Prostate gland (tissue), 2 donors: ENCODE data around the gene CERCAM. TPM values are rescaled to one million over a fixed set of nuclear protein-coding genes. Genes with fewer than 3 reads are reported as not detected.

ENCODE experiments used
- DNase-seq: peaks from one replicate; pipeline ENCODE4 v3.0.0-alpha.2; 2019; ENCODE audit warnings: low spot score
- H3K27ac ChIP-seq, 2 donors: fragments of 200-600 bp; sonication (generic); 2 replicates each; pipeline ENCODE4 v1.5.1; 2017 to 2019
- H3K27me3 ChIP-seq: fragments of 200-600 bp; sonication (generic); replicated peaks from 2 replicates; pipeline ENCODE4 v1.5.1; 2019; ENCODE audit not compliant: insufficient read depth
- H3K36me3 ChIP-seq, 2 donors: fragments of 200-600 bp; sonication (generic); 1 replicate in 1 of 2; 2 replicates in 1 of 2; pipeline versions ENCODE4 v1.5.1 to v1.8.1; 2017 to 2019
- H3K4me1 ChIP-seq: fragments of 200-600 bp; sonication (generic); replicated peaks from 2 replicates; pipeline ENCODE4 v1.5.1; 2019
- H3K4me3 ChIP-seq, 2 donors: fragments of 200-600 bp; sonication (generic); 2 replicates each; pipeline ENCODE4 v1.5.1; 2017 to 2019
- H3K9me3 ChIP-seq: fragments of 200-600 bp; sonication (generic); 2 replicates; pipeline ENCODE4 v1.5.1; 2017
- CTCF ChIP-seq, 4 experiments: fragments of 200-600 bp in 2 of 4; fragments of 450-650 bp in 2 of 4; sonication (generic) in 2 of 4; IDR thresholded peaks; 1 replicate in 3 of 4; 2 replicates in 1 of 4; pipeline ENCODE4 v1.5.1; 2016 to 2019; ENCODE audit warnings: antibody characterized with exemption in 4 of 4, mild to moderate bottlenecking in 2 of 4, moderate library complexity in 2 of 4
- POLR2A ChIP-seq: fragments of 450-650 bp; IDR thresholded peaks from one replicate; pipeline ENCODE4 v1.6.1; 2016; ENCODE audit warnings: antibody characterized with exemption, mild to moderate bottlenecking
- POLR2AphosphoS5 ChIP-seq: sonication (generic); formaldehyde crosslinking; IDR thresholded peaks from one replicate; pipeline ENCODE4 v1.6.1; 2017; ENCODE audit warnings: antibody characterized with exemption
- WGBS: methylation state at CpG from one replicate; pipeline ENCODE4 v1.1.5; 2018; 5-methylcytosine and 5-hydroxymethylcytosine counted together
- intact Hi-C: fragments of 100-400 bp; cut with DNase I; formaldehyde crosslinking; loops from one replicate; pipeline ENCODE4 v1.14.2; 2022
- total RNA-seq, 2 donors: library from RNA; depleted of rRNA; stranded (reverse); fragments of >200 nt; gene quantifications; one replicate each; pipeline ENCODE4 v1.1.0, GENCODE V29; 2016

Gene CERCAM
- total RNA-seq, 2 donors from 2014 or later = 25.3 to 30.5 TPM

- no peak for DNase-seq
- H3K4me3 ChIP-seq = no peak overlapping the region
- TF ChIP-seq POLR2AphosphoS5 (no peak), CTCF (IDR thresholded peaks at IDR 0.05) (no peak), POLR2A (no peak)
- no peaks in the 10 kb centered on the region for H3K27me3 ChIP-seq
- H3K9me3 ChIP-seq = no peaks in the 10 kb centered on the region
- H3K27ac ChIP-seq = no peak overlapping the region
- no peaks in the 10 kb centered on the region for H3K36me3 ChIP-seq
- H3K4me1 ChIP-seq = no peaks in the 10 kb centered on the region
- intact Hi-C loops = no loop called here
- 71% methylated on average over 5 of the region's 5 CpGs for WGBS
Measured at GRCh38 chr9:128404560-128404959, 16.1 kb upstream of the CERCAM start.

GRCh38 chr9:128405077-128405779 is 15.4 kb upstream of the CERCAM start:
- no peak overlapping the region for H3K4me3 ChIP-seq
- no peak overlapping the region for H3K27ac ChIP-seq
- no peak for DNase-seq
- no peaks in the 10 kb centered on the region for H3K9me3 ChIP-seq
- 61% methylated on average over 20 of the region's 20 CpGs for WGBS
- no peaks in the 10 kb centered on the region for H3K36me3 ChIP-seq
- H3K27me3 ChIP-seq = no peaks in the 10 kb centered on the region
- intact Hi-C loops = no loop called here
- H3K4me1 ChIP-seq = no peaks in the 10 kb centered on the region
- TF ChIP-seq CTCF (IDR thresholded peaks at IDR 0.05) = no peak
- TF ChIP-seq POLR2AphosphoS5 = no peak
- no peak for TF ChIP-seq POLR2A

- Histone ChIP-seq H3K27me3 (no peaks in the 10 kb centered on the region), H3K9me3 (no peaks in the 10 kb centered on the region), H3K4me3 (no peak overlapping the region), H3K27ac (no peak overlapping the region), H3K4me1 (no peaks in the 10 kb centered on the region), H3K36me3 (no peaks in the 10 kb centered on the region)
- no peak for DNase-seq
- no peak for TF ChIP-seq POLR2AphosphoS5
- no peak for TF ChIP-seq CTCF (IDR thresholded peaks at IDR 0.05)
- no peak for TF ChIP-seq POLR2A
- WGBS = 67% methylated on average over 7 of the region's 7 CpGs
- intact Hi-C loops = no loop called here
Measured at GRCh38 chr9:128405780-128406171, 14.9 kb upstream of the CERCAM start.

- no peaks in the 10 kb centered on the region for H3K4me1 ChIP-seq
- H3K9me3 ChIP-seq = no peaks in the 10 kb centered on the region
- intact Hi-C loops = no loop called here
- H3K36me3 ChIP-seq = no peaks in the 10 kb centered on the region
- no peak for TF ChIP-seq CTCF (IDR thresholded peaks at IDR 0.05)
- TF ChIP-seq POLR2AphosphoS5 = no peak
- TF ChIP-seq POLR2A = no peak
- H3K27ac ChIP-seq = no peak overlapping the region
- no peaks in the 10 kb centered on the region for H3K27me3 ChIP-seq
- no peak for DNase-seq
- 71% methylated on average over 9 of the region's 9 CpGs for WGBS
- H3K4me3 ChIP-seq = no peak overlapping the region
Measured at GRCh38 chr9:128406848-128407391, 13.7 kb upstream of the CERCAM start.

- Histone ChIP-seq H3K36me3 (no peaks in the 10 kb centered on the region), H3K4me1 (no peaks in the 10 kb centered on the region), H3K27me3 (no peaks in the 10 kb centered on the region), H3K4me3 (no peak overlapping the region), H3K27ac (no peak overlapping the region), H3K9me3 (no peaks in the 10 kb centered on the region)
- intact Hi-C loops = no loop called here
- WGBS = 36% methylated on average over 26 of the region's 26 CpGs
- TF ChIP-seq POLR2AphosphoS5 (no peak), POLR2A (no peak), CTCF (IDR thresholded peaks at IDR 0.05) (no peak)
- no peak for DNase-seq
Measured at GRCh38 chr9:128408963-128409431, 11.7 kb upstream of the CERCAM start.
